Activated CD8-positive, alpha-beta memory T cell treated with anti-CD3 and anti-CD28 coated beads, Interleukin-2, amount 50 U/mL, for 1 hour (primary cell): ENCODE data around the gene ATP6V0D1.

Experiments
- DNase-seq: peaks from one replicate; pipeline ENCODE4 v3.0.0-alpha.2; 2020; ENCODE audit errors: extremely low read depth

ATP6V0D1 gene

DNA sequence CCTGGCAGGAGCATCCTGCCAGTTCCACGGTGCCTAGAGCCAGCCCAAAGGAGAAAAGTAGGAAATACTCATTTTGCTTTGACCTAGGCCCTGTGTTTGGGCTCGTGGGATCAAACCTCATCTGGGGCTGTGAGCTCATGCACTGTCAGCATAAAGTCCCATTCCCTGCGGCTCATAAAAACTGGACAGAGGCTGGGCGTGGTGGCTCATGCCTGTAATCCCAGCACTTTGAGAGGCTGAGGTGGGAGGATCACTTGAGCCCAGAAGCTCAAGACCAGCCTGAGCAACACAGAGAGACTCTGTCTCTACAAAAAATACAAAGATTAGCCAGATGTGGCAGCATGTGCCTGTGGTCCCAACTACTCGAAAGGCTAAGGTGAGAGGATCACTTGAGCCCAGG, 17.9 kb downstream of the ATP6V0D1 start:
- DNase-seq = no peak

- no peak for DNase-seq
Measured at GRCh38 chr16:67462279-67462655, 18.7 kb downstream of the ATP6V0D1 start.

- DNase-seq = no peak
Measured at GRCh38 chr16:67461600-67462278, 19.2 kb downstream of the ATP6V0D1 start.

- no peak for DNase-seq
Measured at GRCh38 chr16:67460961-67461360, 20.0 kb downstream of the ATP6V0D1 start.

- no peak for DNase-seq
Measured at GRCh38 chr16:67460168-67460567, 20.8 kb downstream of the ATP6V0D1 start.

DNA sequence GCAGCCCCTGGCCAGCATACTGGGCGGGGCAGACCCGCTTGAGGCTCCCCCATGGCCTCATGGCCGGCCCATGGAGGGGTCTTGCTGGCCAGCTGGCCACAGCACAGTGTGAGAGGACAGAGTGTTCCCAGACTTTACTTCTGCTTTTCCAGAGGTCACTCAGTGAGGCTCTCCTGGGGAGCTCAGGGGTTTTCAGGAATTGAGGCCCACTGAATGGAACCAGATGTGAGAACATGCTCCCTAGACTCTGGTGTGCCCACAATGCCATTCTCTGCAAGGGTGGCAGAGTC, 21.2 kb downstream of the ATP6V0D1 start:
- no peak for DNase-seq

DNA sequence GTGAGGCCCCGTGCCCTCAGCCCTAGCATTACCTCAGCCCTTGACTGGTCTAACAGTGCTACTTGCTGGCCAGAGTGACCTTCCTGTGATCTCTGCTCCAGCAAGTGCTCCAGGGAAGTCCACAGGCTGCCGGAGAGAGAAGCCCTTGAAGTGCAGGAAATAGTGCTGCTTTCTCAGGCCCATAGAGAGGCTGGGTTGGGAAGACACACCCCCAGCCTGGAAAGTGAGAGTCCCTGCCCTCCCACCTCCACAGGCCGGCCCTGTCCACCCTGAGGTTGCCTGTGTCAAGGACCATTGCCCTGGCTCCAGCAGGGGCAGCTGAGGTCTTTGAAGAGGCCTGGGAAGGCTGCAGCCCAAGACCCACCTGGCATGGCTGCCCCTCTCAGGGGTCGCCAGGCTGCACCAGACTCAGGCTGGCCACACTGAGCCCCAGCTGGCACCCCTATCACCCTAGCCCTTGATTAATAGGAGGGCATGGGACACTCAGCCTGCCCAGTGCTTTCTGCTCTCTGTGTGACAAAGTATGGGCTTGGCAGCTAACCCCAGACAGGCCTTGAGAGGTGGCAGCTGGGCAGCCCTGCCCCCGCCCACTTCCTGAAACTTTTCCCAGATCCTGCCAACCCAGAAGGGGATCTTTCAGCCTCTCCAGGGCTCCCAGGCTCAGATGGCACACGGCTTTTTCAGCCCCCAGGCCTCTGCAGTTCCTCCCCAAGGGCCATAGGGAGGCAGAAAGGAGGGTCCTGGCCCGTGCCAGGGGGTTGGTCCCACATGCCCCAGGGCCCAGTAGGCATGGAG, 21.7 kb downstream of the ATP6V0D1 start:
- DNase-seq = no peak

DNA sequence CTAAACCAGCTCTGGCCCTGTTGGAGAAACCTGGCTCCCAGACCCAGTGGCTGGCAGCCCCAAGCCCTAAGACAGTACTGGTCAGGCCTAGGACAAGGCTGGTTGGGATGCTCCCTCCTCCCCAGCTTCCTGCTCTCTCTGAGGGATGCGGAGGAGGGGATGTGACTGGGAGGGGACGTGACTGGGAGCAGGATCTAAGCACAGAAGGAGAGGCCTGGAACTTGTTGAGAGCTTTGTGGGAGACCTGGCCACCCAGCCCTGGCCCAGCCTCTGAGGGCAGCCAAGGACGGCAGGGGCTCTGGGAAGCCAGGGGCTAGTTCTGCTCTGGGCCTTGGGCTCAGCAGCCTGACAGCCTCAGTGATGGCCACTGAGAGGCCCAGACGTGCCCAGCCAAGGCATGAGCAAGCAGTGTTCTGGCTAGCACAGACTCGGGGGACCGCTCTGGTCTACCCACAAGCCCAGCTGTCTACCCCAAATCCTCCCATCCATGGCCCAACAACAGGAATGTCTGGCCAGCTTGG, 22.8 kb downstream of the ATP6V0D1 start:
- no peak for DNase-seq

DNA sequence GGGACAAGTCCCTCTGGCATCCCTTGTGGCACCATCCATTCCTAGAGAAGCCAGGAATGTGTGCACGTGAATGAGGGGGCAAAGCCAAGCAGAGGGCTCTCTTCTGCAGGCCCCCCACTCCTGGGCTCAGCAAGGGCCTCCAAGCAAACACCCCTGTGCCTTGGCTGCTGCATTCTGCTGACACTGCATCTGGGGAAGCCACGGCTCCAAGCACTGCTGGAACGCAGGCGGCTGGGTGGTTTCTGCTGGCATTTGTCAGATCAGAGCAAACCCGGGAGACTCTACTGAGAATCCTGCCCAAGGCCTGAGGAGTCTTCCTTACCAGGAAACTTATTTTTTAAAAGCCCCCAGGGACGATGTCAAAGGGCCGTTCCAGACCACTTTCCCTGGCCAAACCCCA, 23.3 kb downstream of the ATP6V0D1 start:
- DNase-seq = no peak

GRCh38 chr16:67456391-67457081, 24.4 kb downstream of the ATP6V0D1 start:
- no peak for DNase-seq

GRCh38 chr16:67454852-67455251, 26.1 kb downstream of the ATP6V0D1 start:
- DNase-seq = no peak

GRCh38 chr16:67454104-67454503, 26.9 kb downstream of the ATP6V0D1 start:
- DNase-seq = no peak

DNA sequence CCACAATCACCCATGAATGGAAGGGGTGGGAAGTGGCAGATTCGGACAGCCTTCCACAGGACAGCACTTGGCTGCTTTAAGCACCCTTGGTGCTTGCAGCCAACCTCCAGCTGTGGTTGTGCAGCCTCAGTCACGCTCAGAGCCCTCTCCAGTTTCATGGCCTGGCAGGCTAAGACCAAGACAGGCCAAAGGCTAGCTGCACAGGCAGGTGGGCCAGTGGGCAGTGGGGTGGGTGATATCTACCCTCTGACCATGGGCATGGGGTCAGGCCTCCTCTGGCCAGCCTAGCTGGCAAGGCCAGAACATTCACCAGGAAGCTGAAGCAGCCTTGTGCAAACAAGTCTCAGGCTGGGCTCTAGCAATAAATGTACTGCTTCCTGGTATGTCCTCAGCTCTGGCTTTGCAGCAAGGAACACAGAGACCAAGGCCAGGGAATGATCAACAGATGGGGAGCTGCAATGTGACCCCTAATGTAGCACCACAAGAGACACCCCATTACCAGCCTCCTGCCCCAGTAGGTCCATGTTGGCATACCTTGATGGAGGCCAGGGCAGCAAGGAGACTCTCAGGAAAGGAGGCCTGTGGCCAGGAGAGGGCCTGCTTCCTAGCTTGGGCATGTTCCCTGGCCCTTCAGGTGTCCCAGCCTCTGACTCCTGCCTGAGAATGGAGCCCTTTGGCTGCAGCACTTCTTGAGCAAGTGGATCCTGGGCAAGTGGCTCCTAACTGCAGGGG, 29.1 kb downstream of the ATP6V0D1 start:
- no peak for DNase-seq

DNA sequence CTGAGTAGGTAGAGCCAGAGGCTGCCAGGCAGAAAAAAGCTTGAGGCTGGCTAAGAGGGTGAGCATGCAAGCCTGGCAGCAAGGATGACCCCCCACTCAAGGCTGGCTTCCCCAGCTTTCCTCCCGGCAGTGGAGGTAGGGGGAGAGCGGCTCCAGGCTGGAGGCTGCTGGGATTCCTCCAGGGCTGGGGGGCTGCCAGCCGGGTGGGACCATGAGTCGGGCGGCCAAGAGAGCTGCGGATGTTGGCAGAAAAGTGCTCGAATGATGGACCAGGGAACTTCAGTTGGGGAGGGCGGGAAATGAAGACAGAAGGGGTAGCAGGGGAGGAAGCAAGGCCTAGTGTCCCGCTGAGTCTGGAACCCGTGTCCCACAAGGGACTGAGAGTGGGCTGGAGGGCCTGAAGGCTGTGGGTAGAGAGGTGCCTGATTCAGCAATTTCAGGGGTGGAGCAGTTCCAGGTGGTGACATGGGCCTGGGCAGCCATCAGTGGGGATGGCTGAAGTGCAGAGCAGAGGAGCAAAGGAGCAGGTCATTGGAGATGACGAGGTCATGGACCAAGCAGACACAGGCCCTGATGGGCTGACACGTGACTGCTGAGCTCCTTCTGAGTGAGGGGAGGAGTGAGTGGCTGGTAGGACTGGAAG, 29.8 kb downstream of the ATP6V0D1 start:
- DNase-seq = no peak

- DNase-seq = no peak
Measured at GRCh38 chr16:67449739-67450138, 31.2 kb downstream of the ATP6V0D1 start.

GRCh38 chr16:67449336-67449735, 31.6 kb downstream of the ATP6V0D1 start:
- no peak for DNase-seq

- DNase-seq = no peak
Measured at GRCh38 chr16:67448580-67448979, 32.4 kb downstream of the ATP6V0D1 start.

GRCh38 chr16:67447508-67448076, 33.4 kb downstream of the ATP6V0D1 start:
- no peak for DNase-seq

GRCh38 chr16:67446968-67447507, 33.9 kb downstream of the ATP6V0D1 start:
- no peak for DNase-seq

- no peak for DNase-seq
Measured at GRCh38 chr16:67445913-67446907, 34.7 kb downstream of the ATP6V0D1 start.
